Activated T-helper 9 cell treated with anti-CD3 and anti-CD28 coated beads, Interleukin-2, amount 50 U/mL, for 16 hours (primary cell): ENCODE data around the gene MAP1S.
"Not testable (repeated sequence)": the region's sequence is repeated elsewhere in the genome, so short reads cannot be mapped to it uniquely, and the experiment has no call there.

Experiments used
- DNase-seq: peaks from one replicate; pipeline ENCODE4 v3.0.0-alpha.2; 2020; ENCODE audit warnings: low read depth

The MAP1S gene

GRCh38 chr19:17765069-17765618 is 45.9 kb downstream of the MAP1S start:
- no peak for DNase-seq

GRCh38 chr19:17766543-17767131 is 47.4 kb downstream of the MAP1S start:
- no peak for DNase-seq

- no peak for DNase-seq
These were observed 48.3 kb downstream of the MAP1S start for GRCh38 chr19:17767559-17767958.

- DNase-seq: no peak
These were observed 51.3 kb downstream of the MAP1S start for GRCh38 chr19:17770613-17771012.

- no peak for DNase-seq
These were observed 52.9 kb downstream of the MAP1S start for GRCh38 chr19:17772172-17772571.

GRCh38 chr19:17775245-17775927 is 56.1 kb downstream of the MAP1S start:
- no peak for DNase-seq

GRCh38 chr19:17775991-17776803 is 56.9 kb downstream of the MAP1S start:
- no peak for DNase-seq

GRCh38 chr19:17777840-17778239 is 58.6 kb downstream of the MAP1S start:
- not testable (repeated sequence) for DNase-seq

GRCh38 chr19:17778251-17778967 is 59.1 kb downstream of the MAP1S start:
- DNase-seq: no peak

GRCh38 chr19:17778968-17779929 is 60.0 kb downstream of the MAP1S start:
- no peak for DNase-seq

GRCh38 chr19:17780781-17781180 is 61.5 kb downstream of the MAP1S start:
- DNase-seq: no peak

GRCh38 chr19:17783721-17784120 is 64.4 kb downstream of the MAP1S start:
- not testable (repeated sequence) for DNase-seq
